ENCODE measurements around the gene OXNAD1.

The OXNAD1 gene

DNA sequence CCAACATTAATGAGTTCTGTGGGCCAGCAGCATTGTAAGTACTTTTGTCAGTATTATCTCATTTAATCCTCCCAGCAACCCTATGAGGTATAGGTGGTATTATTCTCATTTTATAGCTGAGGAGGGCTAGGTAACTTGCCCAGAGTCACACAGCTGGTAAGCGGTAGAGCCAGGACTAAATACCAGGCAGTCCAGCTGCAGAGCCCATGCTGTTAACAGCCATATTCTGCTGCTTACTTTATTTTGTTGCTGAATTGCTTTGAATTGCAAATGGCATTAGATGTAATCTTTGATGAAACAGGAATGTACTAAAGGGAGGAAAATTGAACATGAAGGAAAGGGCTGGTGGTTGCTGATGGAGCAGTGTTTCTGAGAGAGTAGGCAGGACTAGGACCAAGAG, 19.6 kb downstream of the OXNAD1 start:
- DNase-seq, result no peak

GRCh38 chr3:16286161-16286560, 21.1 kb downstream of the OXNAD1 start:
- DNase-seq, result no peak

DNA sequence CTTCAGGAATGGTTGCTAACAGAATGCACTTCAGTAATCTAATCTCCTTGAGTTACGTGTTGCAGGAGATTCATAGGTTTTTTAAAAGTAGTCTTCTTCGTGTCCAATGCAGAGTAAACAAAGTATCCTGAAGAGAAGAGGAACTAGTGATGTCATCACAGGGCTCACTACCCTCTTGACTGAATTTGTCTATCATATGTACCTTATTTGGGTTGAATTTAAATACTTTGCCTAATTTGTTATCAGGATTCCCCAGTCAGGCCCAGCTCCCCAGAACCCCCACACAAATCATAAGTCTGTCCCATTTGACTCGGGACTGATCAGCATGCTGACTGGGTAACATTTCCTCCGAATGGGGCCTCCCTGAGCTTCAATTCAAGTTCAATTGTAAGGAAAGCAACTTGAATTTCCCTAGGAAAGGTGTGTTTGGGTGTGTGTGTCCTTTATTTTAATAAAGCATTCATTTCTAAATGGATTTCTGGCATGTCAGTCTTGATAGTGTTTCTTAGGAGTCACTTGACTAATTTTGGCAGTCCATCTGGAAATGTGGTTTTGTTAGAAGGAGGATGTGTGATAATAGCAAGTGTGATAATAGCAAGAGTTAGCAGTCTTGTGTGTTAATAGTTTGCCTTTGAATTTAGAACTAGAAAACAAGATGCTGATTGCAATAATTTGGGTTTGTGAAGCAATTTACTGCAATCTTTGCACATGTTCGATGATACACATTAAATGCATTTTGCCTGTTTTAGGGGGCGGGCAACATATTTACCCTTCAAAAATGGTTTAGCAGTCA, 21.9 kb downstream of the OXNAD1 start:
- DNase-seq, result no peak

GRCh38 chr3:16288664-16289063, 23.7 kb downstream of the OXNAD1 start:
- DNase-seq, result no peak

DNA sequence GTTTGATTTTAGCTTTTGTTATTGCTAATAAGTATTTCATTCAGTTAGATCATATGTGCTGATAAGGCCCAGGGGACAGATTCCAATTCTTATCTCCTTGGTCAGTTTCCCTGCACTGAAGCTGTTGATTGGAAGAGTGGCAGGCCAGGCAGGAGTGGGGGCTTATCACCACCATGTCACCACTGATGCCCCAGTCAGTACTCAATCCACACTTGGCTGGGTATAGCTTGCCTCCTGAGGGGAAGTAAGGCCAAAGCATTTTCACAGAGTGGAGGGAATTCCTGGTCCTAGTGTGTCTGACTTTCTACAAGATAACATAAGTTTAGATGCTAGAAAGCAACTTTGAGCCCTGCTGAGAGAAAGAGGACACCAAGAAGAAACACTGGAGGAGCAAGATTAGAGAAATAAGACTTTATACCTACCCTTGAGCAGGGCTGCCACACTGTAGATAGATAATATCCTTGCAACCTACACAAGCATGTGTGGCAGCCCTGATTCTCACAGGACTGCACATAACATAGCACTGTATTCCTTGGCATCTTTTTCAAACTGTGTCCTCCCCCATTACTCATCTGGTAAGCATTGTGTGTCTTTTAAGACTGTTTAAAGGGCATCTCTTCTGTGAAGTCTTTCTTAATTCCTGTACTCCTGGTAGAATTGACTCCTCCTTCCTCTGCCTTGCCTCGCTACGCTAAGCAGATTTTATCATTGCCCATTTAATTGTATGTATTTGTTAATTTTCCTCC, 24.3 kb downstream of the OXNAD1 start:
- no peak for DNase-seq

DNA sequence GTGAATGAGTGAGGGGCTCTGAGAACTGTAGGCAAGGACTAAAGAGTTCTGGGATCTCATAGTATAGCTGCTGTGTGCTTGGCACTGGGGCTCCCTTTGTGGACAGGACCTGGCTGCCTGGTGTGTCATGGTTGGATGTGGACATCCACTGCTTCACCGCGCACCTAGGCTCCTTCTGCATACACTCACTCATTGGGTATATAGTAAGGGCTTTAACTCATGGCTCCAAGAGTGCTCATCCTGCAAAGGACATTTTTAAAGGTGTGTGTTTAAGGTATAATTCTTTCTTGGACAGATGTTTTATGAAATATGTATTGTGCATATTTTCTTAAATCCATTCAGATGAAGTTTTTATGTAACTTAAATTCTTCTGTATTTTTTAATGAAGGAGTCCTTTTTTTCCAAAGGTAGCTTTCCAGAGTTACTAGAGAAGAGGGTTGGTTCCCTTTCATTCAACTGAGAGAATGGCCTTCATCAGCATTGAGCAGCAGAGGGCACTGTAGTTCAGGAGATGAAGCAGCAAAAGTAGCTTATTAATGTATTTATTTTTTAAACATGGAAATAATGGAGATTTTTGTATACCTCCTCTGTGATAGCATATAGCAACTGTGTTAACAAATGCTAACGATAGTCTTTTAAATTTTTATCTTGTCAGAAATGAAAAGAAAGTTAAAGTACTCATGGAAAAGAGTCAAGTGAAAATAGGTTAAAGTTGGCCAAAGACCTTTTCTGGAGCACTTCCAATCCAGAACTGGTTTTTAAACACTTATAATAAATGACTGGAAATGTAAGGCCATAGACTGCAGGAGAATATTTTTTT, 25.2 kb downstream of the OXNAD1 start:
- peak; percentile 15 for DNase-seq

- no peak for DNase-seq
Measured at GRCh38 chr3:16290827-16291196, 25.8 kb downstream of the OXNAD1 start.

DNA sequence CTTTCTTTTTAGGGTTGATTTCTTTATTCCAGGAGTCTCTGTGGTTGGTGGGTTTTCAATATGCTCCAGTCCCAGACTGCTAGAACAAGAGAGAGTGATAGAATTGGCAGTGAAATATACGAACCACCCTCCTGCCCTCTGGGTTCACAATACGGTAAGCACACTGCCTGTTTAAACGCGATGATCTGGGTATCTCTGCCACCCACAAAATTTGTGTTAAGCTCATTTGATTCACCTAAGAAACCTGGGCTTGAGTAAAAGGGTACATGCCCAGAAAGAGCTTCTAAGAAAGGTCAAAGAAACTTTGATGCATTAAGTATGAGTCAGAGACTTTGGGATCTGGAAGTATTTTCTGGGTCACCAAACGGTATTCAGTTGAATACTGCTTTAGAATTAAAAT, 29.8 kb downstream of the OXNAD1 start:
- DNase-seq, result no peak

DNA sequence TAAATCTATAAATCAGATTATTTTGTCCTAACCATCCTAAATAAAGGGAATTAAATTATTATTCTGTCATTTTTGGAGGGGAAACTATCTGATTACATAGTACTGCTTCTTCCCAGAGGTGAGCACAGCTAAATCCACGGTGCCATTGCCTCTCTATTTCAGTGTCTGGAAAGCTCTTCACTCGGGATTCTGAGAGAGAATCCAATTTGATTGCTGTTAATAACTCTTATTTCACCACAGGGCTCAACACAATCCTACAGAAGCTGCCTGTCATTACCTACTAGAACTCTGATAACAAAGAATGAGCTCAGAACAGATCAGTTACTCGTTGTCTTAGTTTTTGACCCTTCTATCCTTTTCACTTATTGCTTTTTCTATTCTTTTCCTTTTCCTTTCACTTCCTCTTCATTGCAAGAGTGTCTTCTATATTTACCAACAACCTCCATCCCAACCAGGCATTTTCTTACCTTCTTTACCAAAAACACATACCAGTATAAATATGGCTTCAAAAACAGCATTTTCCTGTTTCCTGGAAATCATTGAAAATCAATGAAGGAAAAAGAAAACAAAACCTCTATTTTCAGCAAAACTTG, 30.4 kb downstream of the OXNAD1 start:
- DNase-seq, result no peak

- no peak for DNase-seq
Measured at GRCh38 chr3:16297997-16298885, 33.2 kb downstream of the OXNAD1 start.

- DNase-seq, result no peak
Measured at GRCh38 chr3:16298891-16299290, 33.9 kb downstream of the OXNAD1 start.

- no peak for DNase-seq
Measured at GRCh38 chr3:16299746-16300145, 34.7 kb downstream of the OXNAD1 start.

- DNase-seq, result no peak
Measured at GRCh38 chr3:16300307-16300706, 35.3 kb downstream of the OXNAD1 start.

DNA sequence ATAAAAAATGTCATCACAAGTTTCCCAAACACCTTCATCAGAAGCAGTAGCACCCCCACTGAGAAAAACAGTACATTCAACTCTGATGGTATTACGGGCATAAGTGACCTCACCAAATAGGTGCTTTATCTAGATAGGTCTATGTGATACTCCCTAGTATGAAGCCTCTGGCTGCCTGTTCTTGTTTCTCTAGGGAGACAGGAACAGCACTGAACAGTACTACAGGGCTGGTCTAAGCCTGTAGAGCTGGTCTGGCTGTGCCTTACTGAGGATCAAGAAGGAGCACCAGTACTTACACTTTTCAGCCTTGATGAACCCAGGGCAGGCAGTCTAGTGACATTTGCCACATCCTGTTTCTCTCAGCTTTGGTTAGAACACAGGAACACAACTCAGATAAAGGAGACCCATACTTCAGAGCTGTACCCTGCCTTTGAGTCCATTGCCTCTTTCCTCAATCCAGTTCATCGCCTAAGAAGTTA, 35.9 kb downstream of the OXNAD1 start:
- no peak for DNase-seq

DNA sequence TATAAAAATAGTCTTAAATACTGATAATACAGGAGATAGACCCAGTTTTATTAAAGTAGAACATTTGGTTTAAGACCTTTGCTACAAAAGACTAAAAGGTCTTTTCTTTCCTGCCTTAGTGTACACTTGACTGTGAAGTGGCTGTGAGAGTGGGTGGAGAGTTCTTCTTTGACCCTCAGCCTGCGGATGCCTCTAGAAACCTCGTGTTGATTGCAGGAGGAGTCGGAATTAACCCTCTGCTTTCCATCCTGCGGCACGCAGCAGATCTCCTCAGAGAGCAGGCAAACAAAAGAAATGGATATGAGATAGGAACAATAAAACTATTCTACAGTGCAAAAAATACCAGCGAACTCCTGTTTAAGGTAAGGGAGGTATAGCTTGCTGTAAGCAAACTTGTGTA, 36.5 kb downstream of the OXNAD1 start:
- no peak for DNase-seq

DNA sequence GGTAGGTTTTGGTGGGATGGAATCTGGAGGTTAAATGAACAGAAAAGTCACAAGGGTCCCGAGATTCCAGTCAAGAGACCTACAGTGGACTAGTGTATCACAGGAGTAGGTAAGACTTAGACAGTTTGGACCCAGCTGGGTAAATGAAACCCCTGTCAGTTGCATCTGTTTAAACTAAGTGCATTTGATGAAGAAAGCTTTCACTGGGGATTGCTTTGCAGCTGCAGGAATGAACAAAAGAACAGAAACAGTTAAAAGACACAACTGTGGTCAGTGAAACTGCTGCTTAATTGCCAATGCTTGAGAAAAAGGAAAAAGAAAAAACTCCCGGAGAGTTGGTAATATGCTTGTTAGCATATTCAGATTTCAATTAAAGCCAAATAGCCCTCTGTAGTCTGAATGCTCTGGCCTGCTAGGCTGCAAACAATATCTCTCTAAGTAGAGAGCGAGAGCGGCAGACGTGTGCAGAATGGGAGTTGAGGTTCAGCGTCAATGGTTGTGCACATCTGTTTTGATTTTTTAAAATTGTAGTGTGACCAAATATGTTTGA, 37.1 kb downstream of the OXNAD1 start:
- no peak for DNase-seq

DNA sequence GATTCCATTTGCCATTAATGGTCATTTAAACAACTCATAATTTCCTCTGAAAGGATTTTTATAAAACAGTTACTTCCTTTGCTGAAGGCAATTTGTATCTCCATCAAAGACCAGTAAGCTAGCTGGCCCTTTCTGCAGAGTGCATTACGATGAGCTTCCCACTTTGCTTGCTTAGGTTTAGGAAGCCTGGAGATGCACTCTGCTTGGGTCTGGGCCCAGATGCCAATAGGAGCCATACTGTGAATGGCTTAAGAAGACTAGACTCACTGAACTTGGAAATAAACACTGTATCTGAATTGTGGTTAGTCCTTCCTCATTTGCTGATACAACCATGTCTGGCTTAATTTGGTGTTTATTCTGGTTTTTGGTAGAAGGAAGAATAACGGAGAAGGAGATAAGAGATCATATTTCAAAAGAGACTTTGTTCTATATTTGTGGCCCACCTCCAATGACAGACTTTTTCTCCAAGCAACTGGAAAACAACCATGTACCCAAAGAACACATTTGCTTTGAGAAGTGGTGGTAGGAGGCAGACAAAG, 38.1 kb downstream of the OXNAD1 start:
- DNase-seq, result no peak

GRCh38 chr3:16304061-16305010, 39.3 kb downstream of the OXNAD1 start:
- no peak for DNase-seq

DNA sequence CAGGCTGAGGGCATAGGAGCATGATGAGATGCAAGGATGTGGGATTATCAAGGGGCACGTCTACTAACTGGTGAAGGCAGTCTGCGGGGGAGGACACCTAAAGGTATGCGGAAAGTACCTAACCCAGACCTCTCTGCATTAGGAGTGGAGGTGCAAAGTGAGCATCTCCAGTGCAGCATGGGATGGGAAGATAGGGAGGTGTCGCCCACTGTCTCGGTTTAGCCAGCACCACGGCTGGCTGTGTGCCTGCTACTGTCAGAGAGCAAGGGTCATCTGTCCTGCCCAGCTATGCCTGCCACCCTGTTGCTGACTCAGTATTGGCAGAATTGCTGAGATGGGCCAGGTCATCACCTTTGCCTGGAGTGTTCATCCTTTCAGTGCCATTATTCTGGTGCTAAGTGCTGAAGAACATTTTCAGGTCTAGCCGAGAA, 40.1 kb downstream of the OXNAD1 start:
- no peak for DNase-seq
